AG04450 (cell line): Measurements from ENCODE around the gene PKNOX2. TPM values are rescaled to one million over a fixed set of nuclear protein-coding genes. Genes with fewer than 3 reads are reported as not detected.

ENCODE experiments used
- CTCF ChIA-PET: fragments of 300-600, 350-600 bp; formaldehyde crosslinking; extraction: SDS; loops from one replicate; lab custom pipeline; 2022; ENCODE audit warnings: antibody characterized with exemption, inconsistent platforms; lab: Charles Lee
- POLR2A ChIA-PET: fragments of 350-600 bp; formaldehyde crosslinking; extraction: SDS; loops from one replicate; lab custom pipeline; 2021; ENCODE audit warnings: antibody characterized with exemption, inconsistent platforms; lab: Yijun Ruan, JAX
- DNase-seq: peaks from one replicate; pipeline ENCODE4 v3.0.0-alpha.2; 2011; ENCODE audit warnings: low read depth, low spot score
- H3K27ac ChIP-seq: one replicate; pipeline ENCODE4 v1.5.1; 2012; ENCODE audit warnings: low read depth, low read length, control low read depth
- H3K27me3 ChIP-seq: one replicate; pipeline ENCODE4 v1.6.0; 2012; ENCODE audit warnings: low read length; ENCODE audit not compliant: control insufficient read depth, insufficient read depth
- H3K4me3 ChIP-seq: 2 replicates; pipeline ENCODE4 v1.5.1; 2011; ENCODE audit warnings: mild to moderate bottlenecking, low read depth, low read length, control low read depth
- H3K9me3 ChIP-seq: 2 replicates; pipeline ENCODE4 v1.5.1; 2012; ENCODE audit warnings: low read length; ENCODE audit not compliant: control insufficient read depth, insufficient read depth
- polyA plus RNA-seq: library from polyadenylated mRNA; depleted of rRNA; stranded (reverse); fragments of >200 nt; gene quantifications from 2 replicates; pipeline ENCODE4 v1.2.3, GENCODE V29; 2011
- TF ChIP-seq, protein P1 (sequence below): IDR thresholded peaks from 2 replicates; pipeline ENCODE4 v1.5.1; 2011; ENCODE audit warnings: low read depth, low read length, control low read depth, inconsistent platforms

PKNOX2 gene
- polyA plus RNA-seq, 1 experiment, result 3.0 TPM

GRCh38 chr11:125124618-125124992, 39.9 kb upstream of the PKNOX2 start:
- POLR2A ChIA-PET, result interaction anchor here (0.6 kb wide), 1 partner anchor 368 kb away, joined by 7 read pairs; no protein-coding TSS in a partner anchor
- CTCF ChIA-PET, result interaction anchor here (0.6 to 4.5 kb wide), 7 partner anchors 13 to 225 kb away, joined by 3 to 36 read pairs (median 7); partner anchors contain the start of gene TMEM218
- no peaks in the 10 kb centered on the region for H3K9me3 ChIP-seq
- no peak overlapping the region for H3K4me3 ChIP-seq
- DNase-seq, result no peak
- H3K27me3 ChIP-seq, result no peaks in the 10 kb centered on the region
- TF ChIP-seq, protein P1, sequence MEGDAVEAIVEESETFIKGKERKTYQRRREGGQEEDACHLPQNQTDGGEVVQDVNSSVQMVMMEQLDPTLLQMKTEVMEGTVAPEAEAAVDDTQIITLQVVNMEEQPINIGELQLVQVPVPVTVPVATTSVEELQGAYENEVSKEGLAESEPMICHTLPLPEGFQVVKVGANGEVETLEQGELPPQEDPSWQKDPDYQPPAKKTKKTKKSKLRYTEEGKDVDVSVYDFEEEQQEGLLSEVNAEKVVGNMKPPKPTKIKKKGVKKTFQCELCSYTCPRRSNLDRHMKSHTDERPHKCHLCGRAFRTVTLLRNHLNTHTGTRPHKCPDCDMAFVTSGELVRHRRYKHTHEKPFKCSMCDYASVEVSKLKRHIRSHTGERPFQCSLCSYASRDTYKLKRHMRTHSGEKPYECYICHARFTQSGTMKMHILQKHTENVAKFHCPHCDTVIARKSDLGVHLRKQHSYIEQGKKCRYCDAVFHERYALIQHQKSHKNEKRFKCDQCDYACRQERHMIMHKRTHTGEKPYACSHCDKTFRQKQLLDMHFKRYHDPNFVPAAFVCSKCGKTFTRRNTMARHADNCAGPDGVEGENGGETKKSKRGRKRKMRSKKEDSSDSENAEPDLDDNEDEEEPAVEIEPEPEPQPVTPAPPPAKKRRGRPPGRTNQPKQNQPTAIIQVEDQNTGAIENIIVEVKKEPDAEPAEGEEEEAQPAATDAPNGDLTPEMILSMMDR, result no peak
- no peak overlapping the region for H3K27ac ChIP-seq

DNA sequence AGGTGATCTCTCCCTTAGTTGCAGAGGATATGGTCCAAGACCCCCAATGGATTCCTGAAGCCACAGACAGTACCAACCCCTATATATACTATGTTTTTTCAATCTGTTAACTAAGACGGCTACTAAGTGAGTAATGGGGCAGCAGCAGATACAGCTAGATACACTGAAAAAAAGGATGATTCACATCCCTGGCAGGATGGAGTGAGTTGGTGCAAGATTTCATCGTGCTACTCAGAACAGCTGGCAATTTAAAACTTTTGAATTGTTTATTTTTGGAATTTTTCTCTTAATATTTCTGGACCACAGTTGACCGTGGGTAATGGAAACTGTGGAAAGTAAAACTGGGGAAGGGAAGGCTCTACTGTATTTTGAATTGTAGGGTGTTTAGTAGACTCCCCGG, 36.1 kb upstream of the PKNOX2 start:
- peak; percentile 67 for DNase-seq
- Histone ChIP-seq H3K27me3 (no peaks in the 10 kb centered on the region), H3K9me3 (no peaks in the 10 kb centered on the region), H3K27ac (peak overlapping the region; percentile 77), H3K4me3 (no peak overlapping the region)
- TF ChIP-seq, protein P1, result no peak
- POLR2A ChIA-PET, result interaction anchor here (0.7 to 0.9 kb wide), 3 partner anchors 17 to 135 kb away, joined by 3 to 5 read pairs (median 3); no protein-coding TSS in a partner anchor
- CTCF ChIA-PET, result interaction anchor here (1.3 to 2.8 kb wide), 4 partner anchors 13 to 291 kb away, joined by 3 to 29 read pairs (median 5); no protein-coding TSS in a partner anchor

- Histone ChIP-seq H3K27ac (peak overlapping the region; percentile 77), H3K4me3 (no peak overlapping the region), H3K27me3 (no peaks in the 10 kb centered on the region), H3K9me3 (no peaks in the 10 kb centered on the region)
- ChIA-PET CTCF (interaction anchor here (0.9 to 2.8 kb wide), 6 partner anchors 12 to 292 kb away, joined by 3 to 29 read pairs (median 4); partner anchors contain the start of gene TMEM218), POLR2A (no interaction called here)
- TF ChIP-seq, protein P1, result no peak
- no peak for DNase-seq
Observed at GRCh38 chr11:125129316-125129993, 35.1 kb upstream of the PKNOX2 start.

GRCh38 chr11:125132071-125132470, 32.5 kb upstream of the PKNOX2 start:
- ChIA-PET CTCF (interaction anchor here (0.6 to 2.8 kb wide), 6 partner anchors 10 to 273 kb away, joined by 3 to 27 read pairs (median 4); no protein-coding TSS in a partner anchor), POLR2A (interaction anchor here (0.6 kb wide), 1 partner anchor 450 kb away, joined by 5 read pairs; no protein-coding TSS in a partner anchor)
- H3K27me3 ChIP-seq, result no peaks in the 10 kb centered on the region
- TF ChIP-seq, protein P1, result no peak
- DNase-seq, result no peak
- no peak overlapping the region for H3K4me3 ChIP-seq
- no peaks in the 10 kb centered on the region for H3K9me3 ChIP-seq
- H3K27ac ChIP-seq, result no peak overlapping the region

DNA sequence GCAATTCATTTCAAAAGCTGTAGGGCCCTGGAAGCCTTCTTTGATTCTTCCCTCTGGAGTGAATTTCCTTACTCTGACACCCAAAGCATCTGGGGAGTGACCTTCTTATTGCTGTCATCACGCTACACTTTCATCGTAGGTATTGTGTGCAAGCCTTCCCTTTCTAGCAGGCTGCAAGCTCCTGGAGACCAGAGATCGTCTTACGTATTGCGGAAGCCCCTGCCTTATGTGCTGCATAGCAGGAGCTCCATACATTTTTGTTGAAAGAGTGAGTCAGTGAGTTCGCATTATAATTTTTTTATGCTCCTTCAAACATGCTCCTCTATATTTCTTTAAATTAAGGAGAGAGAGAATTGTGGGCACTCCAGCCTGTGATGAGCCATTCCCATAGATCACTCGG, 32.0 kb upstream of the PKNOX2 start:
- CTCF ChIA-PET, result interaction anchor here (0.7 to 2.8 kb wide), 6 partner anchors 9 to 273 kb away, joined by 3 to 27 read pairs (median 4); no protein-coding TSS in a partner anchor
- no peaks in the 10 kb centered on the region for H3K9me3 ChIP-seq
- no peak for DNase-seq
- no peak overlapping the region for H3K27ac ChIP-seq
- POLR2A ChIA-PET, result no interaction called here
- TF ChIP-seq, protein P1, result no peak
- H3K27me3 ChIP-seq, result no peaks in the 10 kb centered on the region
- no peak overlapping the region for H3K4me3 ChIP-seq
